Uterus (tissue), 2 donors: ENCODE measurements around the gene PLCXD3.

Experiments used
- CTCF ChIP-seq, 4 experiments: fragments of 200-600 bp in 2 of 4; fragments of 450-650 bp in 2 of 4; sonication (generic) in 2 of 4; IDR thresholded peaks; one replicate each; pipeline ENCODE4 v1.5.1; 2016 to 2019; ENCODE audit warnings: antibody characterized with exemption in 4 of 4, mild to moderate bottlenecking in 2 of 4, moderate library complexity in 1 of 4
- POLR2A ChIP-seq, 2 donors: fragments of 450-650 bp; IDR thresholded peaks; one replicate each; pipeline ENCODE4 v1.6.1; 2016; ENCODE audit warnings: antibody characterized with exemption in 2 of 2, mild to moderate bottlenecking in 1 of 2, moderate library complexity in 1 of 2

GRCh38 chr5:41432481-41433253 is 77.7 kb downstream of the PLCXD3 start:
- TF ChIP-seq CTCF (IDR thresholded peaks at IDR 0.05) (no peak), POLR2A (IDR thresholded peaks at IDR 0.05) (no peak)
